Measurements from ENCODE around the gene TXNRD1. TPM values are rescaled to one million over a fixed set of nuclear protein-coding genes. Genes with fewer than 3 reads are reported as not detected.

Gene TXNRD1
- total RNA-seq, 2 donors from 2014 or later, result 87.6 to 115 TPM

GRCh38 chr12:104242546-104243206 lies 27.1 kb downstream of the TXNRD1 start:
- no peak overlapping the region for H3K27ac ChIP-seq
- no peak overlapping the region for H3K4me3 ChIP-seq
- no peak for TF ChIP-seq CTCF (IDR thresholded peaks at IDR 0.05)
- no peak for TF ChIP-seq POLR2A (IDR thresholded peaks at IDR 0.05)
- no peak for TF ChIP-seq POLR2AphosphoS5 (IDR thresholded peaks at IDR 0.05)
- no peaks in the 10 kb centered on the region for H3K4me1 ChIP-seq (replicated peaks)
- no peak for DNase-seq (ENCODE audit: low spot score)
- no peaks in the 10 kb centered on the region for H3K9me3 ChIP-seq
- 52% methylated on average over 3 of the region's 3 CpGs for WGBS
- no peaks in the 10 kb centered on the region for H3K36me3 ChIP-seq
- intact Hi-C loops (cut with DNase I), result no loop called here
- no peaks in the 10 kb centered on the region for H3K27me3 ChIP-seq (replicated peaks; ENCODE audit: insufficient read depth)

GRCh38 chr12:104243551-104243950 lies 28.0 kb downstream of the TXNRD1 start:
- DNase-seq (ENCODE audit: low spot score), result no peak
- WGBS, result 14% methylated on average over 4 of the region's 4 CpGs
- no peaks in the 10 kb centered on the region for H3K4me1 ChIP-seq (replicated peaks)
- no peak overlapping the region for H3K4me3 ChIP-seq
- TF ChIP-seq CTCF (IDR thresholded peaks at IDR 0.05) (no peak), POLR2AphosphoS5 (IDR thresholded peaks at IDR 0.05) (peak; percentile 4)
- H3K27me3 ChIP-seq (replicated peaks; ENCODE audit: insufficient read depth), result no peaks in the 10 kb centered on the region
- H3K27ac ChIP-seq, result no peak overlapping the region
- H3K36me3 ChIP-seq, result no peaks in the 10 kb centered on the region
- H3K9me3 ChIP-seq, result no peaks in the 10 kb centered on the region
- intact Hi-C loops (cut with DNase I), result no loop called here

GRCh38 chr12:104243971-104244370 lies 28.4 kb downstream of the TXNRD1 start:
- Histone ChIP-seq H3K36me3 (no peaks in the 10 kb centered on the region), H3K4me3 (no peak overlapping the region), H3K9me3 (no peaks in the 10 kb centered on the region), H3K27ac (no peak overlapping the region), H3K4me1 (replicated peaks) (no peaks in the 10 kb centered on the region), H3K27me3 (replicated peaks; ENCODE audit: insufficient read depth) (no peaks in the 10 kb centered on the region)
- WGBS, result 33% methylated on average over 1 of the region's 1 CpG
- intact Hi-C loops (cut with DNase I), result no loop called here
- no peak for DNase-seq (ENCODE audit: low spot score)
- TF ChIP-seq POLR2A (IDR thresholded peaks at IDR 0.05) (no peak), POLR2AphosphoS5 (IDR thresholded peaks at IDR 0.05) (no peak), CTCF (IDR thresholded peaks at IDR 0.05) (no peak)

- no peak overlapping the region for H3K4me3 ChIP-seq
- WGBS, result 91% methylated on average over 5 of the region's 5 CpGs
- H3K36me3 ChIP-seq, result no peaks in the 10 kb centered on the region
- H3K27me3 ChIP-seq (replicated peaks; ENCODE audit: insufficient read depth), result no peaks in the 10 kb centered on the region
- no peak for DNase-seq (ENCODE audit: low spot score)
- intact Hi-C loops (cut with DNase I), result no loop called here
- TF ChIP-seq POLR2AphosphoS5 (IDR thresholded peaks at IDR 0.05) (no peak), POLR2A (IDR thresholded peaks at IDR 0.05) (no peak), CTCF (IDR thresholded peaks at IDR 0.05) (no peak)
- no peak overlapping the region for H3K27ac ChIP-seq
- H3K4me1 ChIP-seq (replicated peaks), result no peaks in the 10 kb centered on the region
- H3K9me3 ChIP-seq, result no peaks in the 10 kb centered on the region
Observed at GRCh38 chr12:104247698-104248097, 32.1 kb downstream of the TXNRD1 start.

- Histone ChIP-seq H3K27me3 (replicated peaks; ENCODE audit: insufficient read depth) (no peaks in the 10 kb centered on the region), H3K27ac (no peak overlapping the region), H3K4me3 (no peak overlapping the region), H3K36me3 (no peaks in the 10 kb centered on the region), H3K4me1 (replicated peaks) (no peaks in the 10 kb centered on the region), H3K9me3 (no peaks in the 10 kb centered on the region)
- intact Hi-C loops (cut with DNase I), result no loop called here
- TF ChIP-seq POLR2A (IDR thresholded peaks at IDR 0.05) (no peak), POLR2AphosphoS5 (IDR thresholded peaks at IDR 0.05) (no peak), CTCF (IDR thresholded peaks at IDR 0.05) (no peak)
- DNase-seq (ENCODE audit: low spot score), result no peak
- 93% methylated on average over 8 of the region's 8 CpGs for WGBS
Observed at GRCh38 chr12:104248444-104248843, 32.9 kb downstream of the TXNRD1 start.

All from prostate gland (tissue), 2 donors.